Left kidney (tissue), 2 donors: ENCODE measurements around the gene SLC5A1. TPM values are rescaled to one million over a fixed set of nuclear protein-coding genes. Genes with fewer than 3 reads are reported as not detected.

Source experiments
- DNase-seq: peaks from one replicate; pipeline ENCODE4 v3.0.0-alpha.2; 2013
- polyA plus RNA-seq: library from polyadenylated mRNA; unstranded; fragments of 120-200 nt; gene quantifications from one replicate; pipeline ENCODE4 v1.2.1, GENCODE V29; 2013; ENCODE audit not compliant: insufficient read length

The SLC5A1 gene
- polyA plus RNA-seq, 1 donor, result 0.70 TPM

DNA sequence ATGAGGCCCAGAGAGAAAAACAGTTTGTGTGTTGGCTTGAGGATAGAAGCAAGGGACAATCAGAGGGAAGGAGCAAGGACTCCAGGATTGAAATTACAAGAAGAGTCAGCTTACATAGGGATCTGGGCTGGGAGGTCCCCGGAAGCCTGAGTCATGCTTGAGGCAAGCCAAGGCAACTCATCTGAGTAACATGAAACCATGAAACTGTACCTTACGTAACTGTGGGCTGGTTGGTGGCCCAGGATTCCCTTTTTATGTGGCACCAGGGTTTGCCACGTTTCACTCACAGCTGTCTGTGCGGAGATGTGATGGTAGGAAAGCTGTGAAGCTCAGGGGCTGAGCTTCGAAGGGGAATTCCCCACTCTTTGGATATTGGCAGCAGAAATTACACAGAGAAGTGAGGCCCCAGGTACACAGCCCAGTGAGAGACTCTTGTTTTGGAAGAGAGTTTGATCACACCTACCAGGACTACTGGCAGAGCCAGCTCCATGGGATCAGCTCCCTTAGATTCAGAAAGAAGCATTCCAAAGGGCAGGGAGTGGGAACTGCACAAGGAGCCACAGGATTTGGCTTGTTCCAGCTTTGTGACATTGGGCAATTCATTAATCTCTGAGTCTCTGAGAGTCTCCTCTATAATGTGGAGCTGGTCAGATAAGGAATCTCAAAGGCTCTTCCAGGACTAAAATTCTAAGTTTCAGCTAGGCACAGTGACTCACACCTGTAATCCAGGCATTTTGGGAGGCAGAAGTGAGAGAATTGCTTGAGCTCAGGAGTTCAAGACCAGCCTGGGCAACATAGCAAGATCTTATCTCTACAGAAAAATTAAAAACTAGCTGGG is 7.8 kb downstream of the SLC5A1 start:
- no peak for DNase-seq

DNA sequence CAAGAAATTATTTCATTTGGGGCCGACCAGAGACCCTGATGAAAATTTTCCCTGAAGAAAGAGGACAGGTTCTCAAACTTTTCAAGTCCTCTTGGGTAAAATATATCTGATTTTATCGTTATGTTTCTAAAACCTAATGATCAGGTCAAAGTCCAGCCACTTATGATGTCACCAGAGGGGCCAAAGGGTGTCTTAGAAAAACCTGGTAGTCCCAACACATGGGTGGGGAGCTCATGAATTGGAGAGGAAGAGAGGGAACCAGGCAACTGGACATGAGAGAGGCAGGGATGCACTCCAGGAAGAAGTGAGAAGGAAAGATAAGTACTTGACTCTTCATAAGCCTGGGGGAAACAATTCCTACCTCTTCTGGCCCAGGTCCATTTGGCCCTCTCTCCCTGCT is 9.2 kb downstream of the SLC5A1 start:
- DNase-seq, result no peak

DNA sequence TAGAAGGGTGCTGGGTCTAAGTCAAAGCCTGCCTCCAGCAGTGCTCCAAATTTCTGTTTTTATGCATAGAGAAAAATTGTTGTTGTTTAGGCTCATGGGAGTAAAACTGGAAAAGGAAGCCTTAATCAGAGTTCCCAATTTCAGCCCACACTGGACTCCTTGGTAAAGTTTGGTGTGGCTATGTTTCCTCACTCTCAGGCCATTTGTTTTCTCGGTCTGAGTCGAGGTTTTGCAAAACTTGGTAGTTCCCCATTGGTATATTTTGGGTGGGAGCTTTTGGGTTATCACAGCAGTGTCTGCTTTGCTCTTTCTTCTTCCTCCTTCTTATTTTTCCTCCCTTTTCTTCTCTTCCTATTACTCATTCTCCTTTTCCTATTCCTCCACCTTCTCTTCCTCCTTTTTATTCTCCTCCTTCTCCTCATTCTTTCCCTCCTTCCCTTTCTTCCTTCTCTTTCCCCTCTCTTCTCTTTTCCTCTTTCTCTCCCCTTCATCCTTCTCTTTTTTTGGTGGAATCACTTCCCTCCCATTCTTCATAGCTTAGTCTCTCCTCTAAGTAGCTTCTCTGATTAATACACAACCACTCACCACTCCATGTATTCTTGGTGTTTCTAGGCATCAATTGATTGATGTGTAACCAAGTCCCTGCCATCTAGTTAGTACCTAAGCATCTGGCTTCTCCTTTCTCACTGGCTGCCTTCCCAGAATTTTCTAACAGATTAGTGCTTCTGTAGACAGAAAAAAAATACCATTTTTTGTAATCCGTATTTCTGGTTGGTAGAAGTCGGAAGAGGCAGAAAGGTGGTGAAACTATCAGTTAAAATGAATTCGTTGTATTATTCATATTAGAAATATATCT is 10.1 kb downstream of the SLC5A1 start:
- DNase-seq, result no peak

DNA sequence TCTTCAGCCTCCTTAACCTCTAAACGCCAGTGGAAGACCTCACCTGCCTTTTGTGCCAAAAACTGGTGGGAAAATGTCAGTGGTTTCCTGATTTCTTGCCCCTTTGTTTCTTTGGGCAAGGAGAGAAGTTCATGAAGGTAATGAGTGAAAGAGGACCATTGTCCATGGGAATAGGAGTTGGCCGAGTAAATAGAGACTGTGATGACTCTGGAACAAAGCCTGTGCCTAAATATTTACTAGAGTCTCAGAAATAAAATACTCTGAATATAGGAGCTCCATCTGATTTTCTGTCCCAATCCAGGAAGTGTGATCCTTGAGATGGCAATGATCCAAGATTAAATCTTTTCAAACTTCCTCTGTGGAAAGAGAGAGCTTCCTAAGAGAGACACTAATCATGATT is 12.0 kb downstream of the SLC5A1 start:
- no peak for DNase-seq

DNA sequence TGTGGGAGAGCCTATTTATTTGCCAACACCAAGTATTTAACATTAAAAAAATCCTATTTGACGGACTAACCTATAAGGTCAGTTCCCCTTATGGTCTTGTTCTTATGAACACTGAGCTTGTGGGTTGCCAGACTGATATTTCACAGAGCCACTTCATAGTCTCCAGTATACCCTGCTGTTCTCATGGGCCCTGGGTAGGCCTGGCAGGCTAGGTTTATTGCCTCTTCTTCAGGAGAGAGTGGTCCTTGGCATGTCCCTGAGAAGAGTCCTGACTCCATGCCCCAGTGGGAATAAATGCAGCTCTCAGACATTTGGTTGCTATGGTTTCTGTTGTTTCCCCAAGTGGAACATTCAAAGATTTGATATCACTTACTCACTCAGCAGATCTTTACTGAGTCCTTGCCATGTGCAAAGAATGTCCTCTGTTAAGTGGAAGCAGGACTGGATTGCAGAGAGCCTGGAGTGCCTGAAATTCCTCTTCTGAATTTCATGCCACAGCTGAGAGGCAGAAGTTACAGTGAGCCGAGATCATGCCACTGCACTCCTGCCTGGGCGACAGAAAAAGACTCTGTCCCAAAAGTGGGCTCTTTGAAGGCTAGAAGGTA is 15.7 kb downstream of the SLC5A1 start:
- no peak for DNase-seq

DNA sequence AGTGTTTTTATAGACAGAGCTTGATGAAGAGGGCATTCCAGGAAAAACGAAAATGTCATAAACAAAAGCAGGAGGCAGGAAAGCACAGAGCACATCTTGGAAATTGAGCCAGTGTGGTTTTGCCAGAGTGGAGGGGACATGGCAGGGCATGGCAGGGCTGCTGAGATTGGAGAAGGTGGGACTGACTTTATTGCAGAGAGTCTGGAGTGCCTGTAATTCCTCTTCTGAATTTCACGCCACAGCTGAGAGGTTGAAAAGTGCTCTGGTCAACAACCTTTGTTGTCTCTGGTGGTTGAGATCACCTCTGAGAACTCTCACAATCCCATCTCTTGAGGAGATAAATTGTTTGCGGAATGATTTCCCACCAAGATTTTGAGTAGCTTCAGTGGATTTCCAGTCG is 16.4 kb downstream of the SLC5A1 start:
- DNase-seq, result no peak

DNA sequence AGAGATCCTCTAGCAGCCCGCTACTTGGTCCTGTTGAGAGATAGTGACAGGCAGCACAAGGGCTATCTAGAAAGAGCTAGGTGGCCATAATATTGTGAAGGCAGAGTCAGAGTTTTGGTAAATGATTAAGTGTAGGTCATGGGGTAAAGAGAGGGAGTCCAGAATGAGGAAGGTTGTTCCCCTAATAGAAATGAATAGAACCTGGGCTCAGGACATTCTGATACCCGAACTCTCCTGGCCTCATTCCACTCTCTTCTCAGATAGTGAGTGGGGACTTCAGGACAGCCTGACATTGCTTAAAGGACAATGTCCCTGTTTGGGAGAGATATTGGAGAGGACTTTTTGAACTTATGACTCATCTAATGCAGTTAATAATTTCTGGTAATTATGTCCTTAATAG is 20.6 kb downstream of the SLC5A1 start:
- DNase-seq, result no peak

DNA sequence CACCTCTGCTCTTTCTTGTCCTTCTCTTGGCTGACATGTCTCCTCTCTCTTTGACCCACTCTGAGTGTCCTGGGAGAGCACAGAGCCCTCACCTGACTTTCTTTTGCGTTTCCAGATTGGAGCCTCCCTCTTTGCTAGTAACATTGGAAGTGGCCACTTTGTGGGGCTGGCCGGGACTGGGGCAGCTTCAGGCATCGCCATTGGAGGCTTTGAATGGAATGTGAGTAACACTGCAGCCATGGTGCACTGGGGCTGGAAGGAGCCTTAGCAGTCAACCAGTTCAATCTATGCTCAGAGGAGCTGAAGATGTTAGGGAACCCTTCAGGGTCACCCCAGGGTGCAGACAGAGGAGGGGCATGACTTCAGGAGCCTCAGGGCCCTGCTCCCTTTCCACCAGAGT is 23.8 kb downstream of the SLC5A1 start:
- no peak for DNase-seq

DNA sequence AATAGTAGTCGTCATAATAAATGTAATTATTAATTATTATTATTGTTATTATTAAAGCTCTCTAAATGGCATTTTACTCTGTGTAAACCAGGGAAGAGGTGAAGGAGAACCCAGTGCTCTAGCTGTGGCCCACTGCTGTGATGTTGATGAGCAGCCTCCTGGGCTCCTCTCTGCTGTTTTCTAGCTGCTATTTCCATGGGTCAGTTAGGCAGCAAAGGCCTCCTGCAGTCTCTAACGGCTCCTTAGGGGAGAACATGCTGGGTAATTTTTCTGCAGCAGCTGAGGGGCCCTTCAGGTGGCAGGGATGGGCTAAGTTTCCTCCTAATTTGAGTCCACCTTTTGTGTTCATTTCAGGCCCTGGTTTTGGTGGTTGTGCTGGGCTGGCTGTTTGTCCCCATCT is 24.6 kb downstream of the SLC5A1 start:
- no peak for DNase-seq

DNA sequence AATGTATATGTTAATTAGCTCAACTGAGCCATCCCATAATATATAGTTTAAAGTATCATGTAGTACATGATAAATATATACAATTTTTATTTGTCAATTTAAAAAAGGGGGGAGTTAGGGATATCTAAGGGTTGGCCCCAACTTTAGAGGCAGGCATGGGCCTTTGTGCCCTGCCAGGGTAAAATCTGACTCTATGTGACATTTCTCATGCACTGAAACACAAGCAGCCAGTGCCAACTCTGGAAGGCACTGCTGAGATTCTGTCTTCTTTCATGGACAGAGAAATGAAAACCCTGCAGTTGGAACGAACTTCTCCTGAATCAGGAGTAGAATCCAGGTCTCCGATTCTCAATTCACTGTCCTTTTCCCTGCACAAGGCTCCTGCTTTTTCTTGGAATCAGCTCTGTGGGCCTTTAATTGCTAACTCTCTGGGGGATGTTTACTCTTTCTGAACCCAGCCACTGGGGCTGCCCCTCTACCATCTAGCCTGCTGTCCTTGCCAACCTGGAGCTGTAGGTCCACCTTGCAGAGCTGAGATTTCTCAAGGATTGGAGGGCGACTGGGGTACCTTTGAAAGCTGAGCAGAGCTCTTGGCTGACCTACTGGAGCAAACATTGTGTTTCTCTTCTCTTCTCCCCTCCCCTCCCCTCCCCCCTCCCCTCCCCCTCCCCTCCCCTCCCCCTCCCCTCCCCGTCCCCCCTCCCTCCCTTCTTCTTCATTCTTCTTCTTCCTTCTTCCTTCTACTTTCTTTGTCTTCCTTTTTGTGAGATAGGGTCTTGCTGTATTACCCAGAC is 26.7 kb downstream of the SLC5A1 start:
- no peak for DNase-seq

DNA sequence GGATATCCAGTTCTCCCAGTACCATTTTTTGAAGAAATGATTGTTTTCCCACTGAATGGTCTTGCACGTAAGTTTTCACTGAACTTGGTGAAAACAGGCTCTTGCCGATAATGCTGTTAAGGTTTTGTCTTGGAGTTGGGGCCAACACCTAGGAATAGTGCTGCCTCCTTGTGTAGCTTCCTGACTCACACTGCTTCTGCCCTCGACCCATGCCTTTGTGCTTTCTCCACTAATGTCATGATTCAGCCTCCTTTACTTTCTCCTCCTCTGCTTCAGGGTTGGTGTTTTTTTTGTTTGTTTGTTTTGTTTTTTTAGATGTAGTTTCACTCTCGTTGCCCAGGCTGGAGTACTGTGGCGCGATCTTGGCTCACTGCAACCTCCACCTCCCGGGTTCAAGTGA is 30.2 kb downstream of the SLC5A1 start:
- DNase-seq, result no peak

DNA sequence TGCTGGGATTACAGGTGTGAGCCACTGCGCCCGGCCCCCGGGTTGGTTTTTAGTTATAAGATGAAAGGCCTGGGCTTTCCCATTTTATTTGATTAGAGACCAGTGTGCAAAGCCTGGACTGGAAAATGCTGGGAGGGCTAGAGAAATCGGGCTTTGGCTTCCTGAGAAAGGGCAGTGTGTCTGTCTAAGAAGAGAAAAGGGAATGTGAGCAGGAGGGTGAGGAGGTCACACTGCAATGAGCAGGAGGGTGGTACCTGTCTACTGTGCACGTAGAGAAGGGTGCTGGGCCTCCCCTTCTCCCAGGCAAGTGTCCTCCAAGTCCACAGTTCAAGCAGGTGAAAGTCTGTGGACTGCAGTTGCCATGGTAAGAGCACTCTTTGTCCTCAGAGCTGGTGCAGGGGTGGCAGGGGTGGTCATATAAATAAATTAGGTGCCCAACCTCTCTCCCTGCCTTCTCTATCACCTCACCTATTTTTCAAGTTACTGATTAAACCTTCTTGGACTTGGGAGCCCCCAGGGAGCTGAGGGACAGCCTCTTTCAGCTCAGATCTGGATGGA is 30.8 kb downstream of the SLC5A1 start:
- no peak for DNase-seq

DNA sequence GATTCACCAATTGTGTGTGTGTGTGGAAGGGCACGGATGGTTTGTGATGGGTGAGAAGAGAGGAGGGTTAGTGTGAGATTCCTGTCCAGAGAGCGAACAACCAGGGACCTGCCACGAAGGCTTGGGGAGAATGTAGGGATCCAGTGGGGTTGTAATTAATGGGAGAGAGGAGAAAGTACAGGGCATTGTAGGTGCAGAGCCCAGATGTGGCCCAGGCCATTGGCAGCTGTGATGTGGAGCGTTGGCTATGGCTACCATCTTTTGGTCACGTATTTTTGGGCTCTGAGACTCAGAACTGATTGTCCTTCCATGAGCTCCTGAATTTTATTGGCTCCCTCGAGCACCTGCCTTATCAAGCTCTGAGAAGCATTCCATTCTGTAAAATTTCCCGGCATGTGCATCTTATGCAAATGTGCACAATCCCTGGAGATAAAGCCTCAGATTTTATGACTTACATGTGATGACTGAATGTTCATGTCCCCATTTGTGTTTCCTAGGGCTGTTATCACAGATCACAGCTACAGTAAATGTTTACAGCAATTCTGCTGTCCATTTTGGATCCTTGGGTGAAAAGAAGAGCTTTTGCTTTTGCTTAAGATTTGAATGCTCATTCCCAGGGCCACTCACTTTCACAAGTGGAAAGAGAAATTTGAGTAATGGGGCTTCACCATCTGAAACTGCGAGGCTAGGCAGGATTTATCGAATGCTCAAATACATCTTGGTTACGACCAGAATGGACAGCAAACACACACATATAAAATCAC is 33.1 kb downstream of the SLC5A1 start:
- no peak for DNase-seq

DNA sequence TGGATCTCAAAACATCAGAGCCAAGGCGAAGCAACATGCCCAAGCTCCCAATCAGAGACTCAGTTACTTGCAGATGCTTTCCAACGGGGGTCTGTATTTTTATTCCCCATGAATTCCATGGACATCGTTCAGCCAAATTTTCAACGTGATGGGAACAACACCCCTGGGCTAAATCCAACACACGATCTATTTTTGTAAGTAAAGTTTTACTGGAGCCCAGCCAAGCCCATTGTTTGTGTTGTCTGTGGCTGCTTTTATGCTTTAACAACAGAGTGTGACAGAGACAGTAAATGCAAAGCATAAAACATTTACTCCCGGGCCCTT is 33.7 kb downstream of the SLC5A1 start:
- DNase-seq, result no peak

DNA sequence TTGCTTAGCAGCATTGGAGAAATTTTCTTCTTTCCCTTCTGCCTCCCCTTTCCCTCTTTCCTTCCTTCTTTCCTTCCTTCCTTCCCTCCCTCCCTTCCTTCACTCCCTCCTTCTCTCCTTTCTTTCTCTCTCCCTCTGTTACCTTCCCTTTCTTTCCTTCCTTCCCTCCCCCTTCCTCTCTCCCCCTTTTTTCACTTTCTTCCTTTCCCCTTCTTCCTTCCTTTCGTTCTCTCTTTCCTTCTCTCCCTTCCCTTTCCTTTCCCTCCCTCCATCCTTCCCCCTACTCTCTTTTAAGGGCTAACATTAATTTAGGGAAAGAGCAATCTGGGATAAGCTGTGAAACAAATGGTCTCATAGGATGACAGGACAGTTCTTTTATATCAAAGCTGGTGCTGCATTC is 34.1 kb downstream of the SLC5A1 start:
- DNase-seq, result no peak

DNA sequence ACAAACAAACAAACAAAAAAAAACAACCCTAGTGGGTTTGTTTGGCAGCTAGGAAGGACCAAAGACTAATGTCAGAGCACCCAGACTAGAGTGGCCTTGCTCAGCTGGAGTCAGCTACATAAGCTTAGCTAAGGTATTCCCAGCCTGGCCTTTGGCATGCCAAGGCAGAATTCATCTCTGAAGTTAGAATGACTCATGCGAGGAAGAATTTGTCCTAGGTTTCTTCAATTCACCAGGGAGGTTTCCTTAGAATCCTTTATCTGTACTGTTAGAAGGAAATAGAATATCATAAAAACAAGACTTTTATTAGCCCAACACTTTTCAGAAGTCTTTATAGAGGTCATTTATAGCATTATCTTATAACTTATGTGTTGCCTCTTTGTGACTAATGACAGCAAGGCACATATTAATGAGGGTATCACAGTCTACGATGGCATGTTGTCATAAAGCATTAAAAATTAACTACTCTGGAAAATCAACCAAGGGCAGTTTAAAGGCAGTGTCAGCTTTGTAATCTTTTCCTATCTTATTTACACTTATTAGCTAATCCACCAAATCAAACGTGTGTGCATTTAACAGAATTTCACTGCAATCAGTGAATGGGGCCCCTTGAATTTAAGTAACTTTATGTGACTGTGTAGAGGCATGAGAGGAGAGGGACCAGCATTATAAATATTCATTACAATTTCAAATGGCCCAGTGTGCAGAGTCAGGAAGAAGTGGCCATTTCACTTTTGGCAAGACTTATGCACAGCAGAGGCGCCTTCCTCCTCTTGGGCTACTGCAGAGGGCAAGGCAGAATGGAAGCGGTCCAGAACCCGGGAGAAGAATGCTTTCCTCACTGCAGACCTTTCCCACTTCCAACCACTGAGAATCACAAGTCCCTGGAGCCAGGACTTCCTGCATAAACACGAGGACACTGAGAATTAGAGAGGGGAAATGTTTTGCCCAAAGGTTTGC is 36.3 kb downstream of the SLC5A1 start:
- DNase-seq, result no peak

DNA sequence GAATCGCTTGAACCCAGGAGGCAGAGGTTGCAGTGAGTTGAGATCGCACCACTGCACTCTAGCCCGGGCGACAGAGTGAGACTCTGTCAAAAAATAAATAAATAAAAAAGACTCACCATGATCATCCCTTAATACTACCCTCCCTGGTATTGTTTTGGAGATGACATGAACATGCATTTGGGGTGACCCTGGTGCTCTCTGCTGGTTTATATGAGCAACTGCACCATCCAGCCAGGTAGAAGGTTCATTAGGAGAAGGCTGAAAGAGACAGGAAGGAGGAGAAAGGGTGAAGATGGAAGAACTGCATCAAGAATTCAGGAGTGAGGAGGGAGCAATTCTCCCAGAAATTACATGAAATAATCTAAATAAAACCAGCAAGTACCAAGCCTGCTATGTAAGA is 37.8 kb downstream of the SLC5A1 start:
- DNase-seq, result no peak

DNA sequence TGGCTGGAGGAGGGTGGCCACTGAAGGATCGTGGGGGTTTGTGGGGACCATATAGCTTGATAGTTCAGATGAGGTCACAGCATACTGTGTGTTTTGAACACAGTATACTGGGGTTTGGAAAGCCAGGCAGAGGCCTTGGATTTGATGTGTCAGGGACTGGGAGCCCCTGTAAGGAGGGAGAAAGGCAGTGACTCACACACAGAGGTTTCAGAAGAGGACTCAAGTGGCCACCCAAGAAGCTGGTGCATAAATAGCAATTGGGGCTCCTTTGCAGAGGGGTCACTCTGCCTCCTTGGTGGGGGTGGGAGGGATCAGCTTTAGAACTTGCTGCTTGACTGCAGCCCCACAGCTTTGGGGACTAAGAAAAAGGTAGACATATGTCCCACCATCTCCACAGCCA is 39.3 kb downstream of the SLC5A1 start:
- DNase-seq, result no peak

DNA sequence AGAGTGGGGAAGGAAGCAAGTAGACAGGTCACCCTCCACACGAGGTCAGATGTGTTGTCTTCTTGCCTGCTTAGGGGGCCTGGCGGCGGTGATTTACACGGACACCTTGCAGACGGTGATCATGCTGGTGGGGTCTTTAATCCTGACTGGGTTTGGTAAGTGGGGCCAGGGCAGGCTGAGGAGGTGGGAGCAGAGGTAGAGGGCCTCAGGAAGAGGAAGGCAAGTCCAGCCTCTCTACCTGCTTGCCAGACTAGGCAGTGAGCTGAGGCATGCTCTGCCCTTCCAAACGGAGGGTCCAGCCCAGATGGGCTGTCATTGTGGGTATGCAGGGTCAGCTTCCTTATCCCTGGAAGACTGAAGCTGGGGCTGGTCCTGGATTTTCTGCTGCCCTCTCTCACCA is 39.9 kb downstream of the SLC5A1 start:
- no peak for DNase-seq

DNA sequence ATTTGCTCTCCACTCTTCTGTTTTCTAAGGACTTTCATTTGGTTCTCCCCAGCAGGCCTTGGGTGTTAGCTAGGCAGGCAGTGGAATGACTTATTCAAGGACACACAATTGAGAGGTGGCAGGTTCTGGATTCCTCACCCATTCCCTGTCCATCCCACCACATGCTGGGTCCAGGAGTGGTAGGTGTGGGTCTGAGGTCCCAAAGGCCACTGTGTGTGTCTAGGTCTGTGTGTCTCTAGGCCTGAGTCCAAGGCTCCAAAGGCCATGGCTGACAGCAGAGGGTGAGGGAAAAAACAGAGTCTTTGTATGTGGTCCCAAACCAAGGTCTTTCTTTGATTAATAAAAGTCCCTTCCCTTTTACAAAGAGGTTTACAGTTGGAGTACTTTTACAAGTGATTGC is 40.8 kb downstream of the SLC5A1 start:
- DNase-seq, result no peak
